Adrenal gland (tissue), 5 donors: ENCODE results near the gene CCDC61.

Experiments used
- CTCF ChIP-seq, 6 experiments: fragments of 450-650 bp in 4 of 6; fragments of 200-600 bp in 2 of 6; sonication (generic) in 1 of 6; IDR thresholded peaks; 1 replicate in 5 of 6; 2 replicates in 1 of 6; pipeline versions ENCODE4 v1.5.1 to v1.8.0; 2016 to 2021; ENCODE audit warnings: antibody characterized with exemption in 6 of 6, mild to moderate bottlenecking in 2 of 6, moderate library complexity in 1 of 6
- POLR2A ChIP-seq, 2 donors: fragments of 450-650 bp; IDR thresholded peaks; one replicate each; pipeline ENCODE4 v1.6.1; 2017; ENCODE audit warnings: antibody characterized with exemption in 2 of 2, mild to moderate bottlenecking in 2 of 2, moderate library complexity in 1 of 2
- donor health status: DM: no; HTN: no; CAD: no.

GRCh38 chr19:45978156-45978555 lies 17.1 kb upstream of the CCDC61 start:
- TF ChIP-seq POLR2A (IDR thresholded peaks at IDR 0.05) (no peak), CTCF (IDR thresholded peaks at IDR 0.05) (no peak)
